HG02943 (cell line): ENCODE measurements around the gene AGFG1.

Source experiments
- ATAC-seq: cut with Tn5 transposase; IDR thresholded peaks from one replicate; pipeline ENCODE4 v1.9.1; 2021; ENCODE audit warnings: mild to moderate bottlenecking, low read depth, moderate library complexity; ENCODE audit not compliant: unreplicated experiment

AGFG1 gene

GRCh38 chr2:227460833-227461232 is 11.1 kb upstream of the AGFG1 start:
- no peak for ATAC-seq

- peak; percentile 33 for ATAC-seq
Observed at GRCh38 chr2:227461811-227462461, 10.0 kb upstream of the AGFG1 start.

GRCh38 chr2:227462462-227462951 is 9.4 kb upstream of the AGFG1 start:
- ATAC-seq = peak; percentile 46

- ATAC-seq = no peak
Observed at GRCh38 chr2:227462972-227463931, 8.7 kb upstream of the AGFG1 start.

- no peak for ATAC-seq
Observed at GRCh38 chr2:227464361-227464760, 7.6 kb upstream of the AGFG1 start.

- no peak for ATAC-seq
Observed at GRCh38 chr2:227464851-227465250, 7.1 kb upstream of the AGFG1 start.

GRCh38 chr2:227466887-227467600 is 4.9 kb upstream of the AGFG1 start:
- ATAC-seq = no peak

GRCh38 chr2:227471412-227471811 is 544 bp upstream of the AGFG1 start:
- ATAC-seq = no peak

GRCh38 chr2:227472265-227473121 is 537 bp downstream of the AGFG1 start:
- peak; percentile 75 for ATAC-seq

GRCh38 chr2:227473122-227473461 is 1.1 kb downstream of the AGFG1 start:
- no peak for ATAC-seq

- no peak for ATAC-seq
Observed at GRCh38 chr2:227473806-227474205, 1.9 kb downstream of the AGFG1 start.

- ATAC-seq = no peak
Observed at GRCh38 chr2:227474410-227474809, 2.5 kb downstream of the AGFG1 start.

- ATAC-seq = no peak
Observed at GRCh38 chr2:227477291-227477690, 5.3 kb downstream of the AGFG1 start.

GRCh38 chr2:227479865-227480475 is 8.0 kb downstream of the AGFG1 start:
- no peak for ATAC-seq

GRCh38 chr2:227480528-227480927 is 8.6 kb downstream of the AGFG1 start:
- no peak for ATAC-seq

GRCh38 chr2:227482638-227483340 is 10.8 kb downstream of the AGFG1 start:
- peak; percentile 82 for ATAC-seq

- no peak for ATAC-seq
Observed at GRCh38 chr2:227485429-227485828, 13.5 kb downstream of the AGFG1 start.

- no peak for ATAC-seq
Observed at GRCh38 chr2:227486688-227487087, 14.7 kb downstream of the AGFG1 start.

GRCh38 chr2:227488045-227488444 is 16.1 kb downstream of the AGFG1 start:
- no peak for ATAC-seq
